Body of pancreas (tissue), 4 donors: ENCODE results near the gene OR2V1. TPM values are rescaled to one million over a fixed set of nuclear protein-coding genes. Genes with fewer than 3 reads are reported as not detected.
"Not testable (repeated sequence)": the region's sequence is repeated elsewhere in the genome, so short reads cannot be mapped to it uniquely, and the experiment has no call there.

Experiments used
- ATAC-seq: fragments of 150-250 bp; one replicate; pipeline ENCODE4 v1.9.1; 2016
- DNase-seq, 4 donors: peaks; one replicate each; pipeline ENCODE4 v3.0.0-alpha.2; 2019
- H3K27ac ChIP-seq, 4 donors: fragments of 200-600 bp; sonication (generic); 1 replicate in 3 of 4; 2 replicates in 1 of 4; pipeline versions ENCODE4 v1.5.1 to v1.6.1; 2016 to 2019; ENCODE audit warnings: mild to moderate bottlenecking in 1 of 4, mixed read lengths in 1 of 4, moderate library complexity in 1 of 4
- H3K27me3 ChIP-seq, 2 donors: fragments of 200-600 bp; sonication (generic); one replicate each; pipeline ENCODE4 v1.6.0; 2016; ENCODE audit warnings: mild to moderate bottlenecking in 1 of 2
- H3K36me3 ChIP-seq, 2 donors: fragments of 200-600 bp; sonication (generic); replicated peaks in 1 of 2; 2 replicates each; pipeline ENCODE4 v1.5.1; 2016; ENCODE audit warnings: low read depth in 2 of 2; ENCODE audit not compliant: insufficient read depth in 1 of 2
- H3K4me1 ChIP-seq: fragments of 200-600 bp; sonication (generic); one replicate; pipeline ENCODE4 v1.6.0; 2016
- H3K4me3 ChIP-seq, 2 donors: fragments of 200-600 bp; sonication (generic); 1 replicate in 1 of 2; 2 replicates in 1 of 2; pipeline ENCODE4 v1.5.1; 2016 to 2019
- H3K9me3 ChIP-seq, 3 donors: fragments of 200-600 bp; sonication (generic); 1 replicate in 2 of 3; 2 replicates in 1 of 3; pipeline ENCODE4 v1.5.1; 2016
- POLR2A ChIP-seq, 3 donors: fragments of 450-650 bp; IDR thresholded peaks; one replicate each; pipeline ENCODE4 v1.6.1; 2016; ENCODE audit warnings: antibody characterized with exemption in 3 of 3, mild to moderate bottlenecking in 2 of 3
- WGBS, 2 donors: methylation state at CpG; one replicate each; pipeline ENCODE4 v1.1.5; 2017; 5-methylcytosine and 5-hydroxymethylcytosine counted together
- intact Hi-C: fragments of 100-400 bp; cut with DNase I; formaldehyde crosslinking; loops from one replicate; pipeline ENCODE4 v1.15.1; 2023
- total RNA-seq, 2 donors: library from RNA; depleted of rRNA; stranded (reverse); fragments of >200 nt; gene quantifications; one replicate each; pipeline ENCODE4 v1.1.0, GENCODE V29; 2016
- TF ChIP-seq, protein P1 (sequence below), 7 experiments: fragments of 450-650 bp in 4 of 7; fragments of 200-600 bp in 3 of 7; sonication (generic) in 3 of 7; IDR thresholded peaks; one replicate each; pipeline ENCODE4 v1.5.1; 2016 to 2019; ENCODE audit warnings: antibody characterized with exemption in 7 of 7

The OR2V1 gene
- total RNA-seq, 2 donors from 2014 or later, result not detected

DNA sequence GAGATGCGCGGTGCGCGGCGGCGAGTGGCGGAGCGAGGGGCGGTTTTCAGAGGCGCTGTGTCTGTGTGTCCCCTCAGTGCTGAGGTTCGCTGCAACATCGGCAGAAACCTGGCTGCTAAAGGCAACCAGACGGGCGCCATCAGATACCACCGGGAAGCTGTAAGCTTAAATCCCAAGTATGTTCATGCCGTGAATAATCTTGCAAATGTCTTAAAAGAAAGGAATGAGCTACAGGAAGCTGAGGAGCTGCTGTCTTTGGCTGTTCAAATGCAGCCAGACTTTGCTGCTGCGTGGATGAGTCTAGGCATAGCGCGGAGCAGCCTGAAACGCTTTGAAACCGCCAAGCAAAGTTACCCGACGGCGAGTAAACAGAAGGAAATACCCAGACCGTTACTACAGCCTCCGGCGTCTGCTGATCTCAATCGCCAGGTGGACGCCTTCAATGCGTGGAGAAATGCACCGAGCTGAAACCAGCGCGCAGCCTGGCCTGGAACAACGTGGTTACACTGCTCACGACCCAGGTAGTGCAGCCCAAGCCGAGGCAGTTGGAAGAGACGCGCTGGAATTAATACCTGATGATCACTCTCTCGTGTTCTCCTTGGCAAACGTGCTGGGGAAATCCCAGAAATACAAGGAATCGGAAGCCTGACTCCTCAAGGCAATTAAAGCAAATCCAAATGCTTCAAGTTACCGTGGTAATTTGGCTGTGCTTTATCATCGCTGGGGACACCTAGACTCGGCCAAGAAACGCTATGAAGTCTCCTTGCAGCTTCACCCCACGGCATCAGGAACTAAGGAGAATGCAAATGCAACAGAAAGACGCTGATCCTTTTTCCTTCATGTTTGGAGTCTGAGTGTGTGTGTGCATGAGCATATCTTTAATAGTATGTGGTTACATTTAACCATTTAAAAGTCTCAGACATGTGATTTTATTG is 15.9 kb downstream of the OR2V1 start:
- peak; percentile 40 for ATAC-seq
- Histone ChIP-seq H3K9me3 (no peaks in the 10 kb centered on the region), H3K4me3 (no peak overlapping the region), H3K4me1 (no peaks in the 10 kb centered on the region), H3K27me3 (peaks cover 0 to 14% of the 10 kb centered on the region in 2 donors), H3K27ac (no peak overlapping the region), H3K36me3 (no peaks in the 10 kb centered on the region)
- DNase-seq, result peak in 1 of 4 donors; percentile 21
- WGBS, 2 donors, result 6 to 8% methylated on average over 22 to 47 of the region's 47 CpGs
- TF ChIP-seq POLR2A (IDR thresholded peaks at IDR 0.05), result no peak
- TF ChIP-seq, protein P1, sequence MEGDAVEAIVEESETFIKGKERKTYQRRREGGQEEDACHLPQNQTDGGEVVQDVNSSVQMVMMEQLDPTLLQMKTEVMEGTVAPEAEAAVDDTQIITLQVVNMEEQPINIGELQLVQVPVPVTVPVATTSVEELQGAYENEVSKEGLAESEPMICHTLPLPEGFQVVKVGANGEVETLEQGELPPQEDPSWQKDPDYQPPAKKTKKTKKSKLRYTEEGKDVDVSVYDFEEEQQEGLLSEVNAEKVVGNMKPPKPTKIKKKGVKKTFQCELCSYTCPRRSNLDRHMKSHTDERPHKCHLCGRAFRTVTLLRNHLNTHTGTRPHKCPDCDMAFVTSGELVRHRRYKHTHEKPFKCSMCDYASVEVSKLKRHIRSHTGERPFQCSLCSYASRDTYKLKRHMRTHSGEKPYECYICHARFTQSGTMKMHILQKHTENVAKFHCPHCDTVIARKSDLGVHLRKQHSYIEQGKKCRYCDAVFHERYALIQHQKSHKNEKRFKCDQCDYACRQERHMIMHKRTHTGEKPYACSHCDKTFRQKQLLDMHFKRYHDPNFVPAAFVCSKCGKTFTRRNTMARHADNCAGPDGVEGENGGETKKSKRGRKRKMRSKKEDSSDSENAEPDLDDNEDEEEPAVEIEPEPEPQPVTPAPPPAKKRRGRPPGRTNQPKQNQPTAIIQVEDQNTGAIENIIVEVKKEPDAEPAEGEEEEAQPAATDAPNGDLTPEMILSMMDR (IDR thresholded peaks at IDR 0.05), result no peak
- intact Hi-C loops, result no loop called here

DNA sequence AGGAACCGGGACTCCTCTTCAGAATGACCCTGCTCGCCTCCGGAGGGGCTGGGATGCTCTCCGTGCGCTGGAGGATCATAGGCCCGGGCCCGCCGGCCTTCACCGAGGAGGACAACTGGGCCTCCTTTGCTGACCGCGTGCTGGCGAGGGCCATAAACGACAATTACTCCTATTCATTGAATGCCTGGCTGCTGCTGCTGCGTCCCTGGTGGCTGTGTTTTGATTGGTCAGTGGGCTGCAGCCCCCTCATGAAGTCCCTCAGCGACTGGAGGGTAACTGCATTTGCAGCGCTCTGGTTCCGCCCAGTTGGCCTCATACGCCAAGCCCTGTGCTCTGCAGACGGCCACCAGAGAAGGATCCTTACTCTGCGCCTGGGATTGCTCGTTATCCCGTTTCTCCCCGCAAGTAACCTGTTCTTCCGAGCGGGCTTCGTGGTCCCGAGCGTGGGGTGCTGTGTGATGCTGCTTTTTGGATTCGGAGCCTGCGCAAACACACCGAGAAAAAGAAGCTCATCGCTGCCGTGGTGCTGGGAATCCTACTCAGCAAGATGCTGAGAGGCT is 16.6 kb downstream of the OR2V1 start:
- H3K4me3 ChIP-seq, result no peak overlapping the region
- DNase-seq, result no peak
- ATAC-seq, result no peak
- no peak overlapping the region for H3K27ac ChIP-seq
- TF ChIP-seq, protein P1 (IDR thresholded peaks at IDR 0.05), result no peak
- TF ChIP-seq POLR2A (IDR thresholded peaks at IDR 0.05), result no peak
- H3K9me3 ChIP-seq, result no peaks in the 10 kb centered on the region
- WGBS, 2 donors, result 33 to 62% methylated on average over 15 to 33 of the region's 33 CpGs
- intact Hi-C loops, result no loop called here
- no peaks in the 10 kb centered on the region for H3K36me3 ChIP-seq
- H3K4me1 ChIP-seq, result no peaks in the 10 kb centered on the region
- peaks cover 0 to 14% of the 10 kb centered on the region in 2 donors for H3K27me3 ChIP-seq

GRCh38 chr5:181113572-181113971 is 17.4 kb downstream of the OR2V1 start:
- H3K27ac ChIP-seq, H3K4me3 ChIP-seq, DNase-seq, H3K9me3 ChIP-seq, H3K4me1 ChIP-seq, intact Hi-C loops, H3K36me3 ChIP-seq, ATAC-seq: not testable (repeated sequence)
- 66 to 77% methylated on average over 6 to 11 of the region's 13 CpGs for WGBS, 2 donors
- H3K27me3 ChIP-seq, result peaks cover 0 to 14% of the 10 kb centered on the region in 2 donors

DNA sequence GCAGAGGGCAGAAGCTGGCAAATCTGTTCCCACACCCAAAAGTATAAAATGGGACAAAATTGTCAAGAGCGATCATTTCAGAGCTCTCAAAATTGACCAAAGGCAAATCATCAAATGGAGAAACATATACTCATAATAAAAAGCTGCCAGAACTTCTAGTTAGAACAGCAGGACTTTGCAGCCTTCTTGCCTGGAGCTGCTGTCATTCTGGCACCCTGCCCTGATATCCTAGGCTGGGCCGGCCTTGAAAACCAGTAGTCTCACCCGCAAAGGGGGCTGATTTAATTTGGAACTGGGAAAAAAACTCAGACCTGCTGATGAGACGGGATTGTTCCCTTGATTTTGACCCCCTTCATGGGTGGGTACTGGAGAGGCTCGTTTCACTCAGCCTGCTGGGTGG is 18.5 kb downstream of the OR2V1 start:
- 44 to 55% methylated on average over 5 of the region's 5 CpGs for WGBS, 2 donors
- H3K27me3 ChIP-seq, result peaks cover 0 to 14% of the 10 kb centered on the region in 2 donors
- no peak for ATAC-seq

DNA sequence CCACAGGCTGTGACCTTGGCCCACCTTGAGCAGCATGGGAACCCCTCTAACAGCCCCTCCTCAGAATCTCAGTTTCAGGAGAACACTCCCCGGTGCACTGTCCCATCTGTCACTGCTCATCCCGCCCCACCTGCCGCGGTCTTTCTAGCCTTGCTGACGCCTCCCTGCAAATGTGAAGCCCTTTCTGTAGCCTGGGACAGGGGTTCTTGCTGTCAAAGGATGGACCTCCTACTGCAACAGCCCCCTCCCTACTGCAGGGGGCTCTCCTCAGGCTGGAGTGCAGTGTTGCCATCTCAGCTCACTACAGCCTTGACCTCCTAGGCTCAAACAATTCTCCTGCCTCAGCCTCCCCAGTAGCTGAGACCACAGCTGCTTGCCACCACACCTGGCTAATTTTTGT is 20.0 kb downstream of the OR2V1 start:
- Histone ChIP-seq H3K9me3 (no peaks in the 10 kb centered on the region), H3K4me3 (no peak overlapping the region), H3K36me3 (no peaks in the 10 kb centered on the region), H3K4me1 (no peaks in the 10 kb centered on the region), H3K27ac (no peak overlapping the region), H3K27me3 (peaks cover 0 to 19% of the 10 kb centered on the region in 2 donors)
- no peak for TF ChIP-seq POLR2A (IDR thresholded peaks at IDR 0.05)
- TF ChIP-seq, protein P1 (IDR thresholded peaks at IDR 0.05), result no peak
- no peak for ATAC-seq
- WGBS, 2 donors, result 69 to 83% methylated on average over 4 to 5 of the region's 5 CpGs
- no peak for DNase-seq
- intact Hi-C loops, result no loop called here

More for the DNA sequence above, 18.5 kb downstream of the OR2V1 start:
- Histone ChIP-seq H3K4me3 (no peak overlapping the region), H3K36me3 (no peaks in the 10 kb centered on the region), H3K4me1 (no peaks in the 10 kb centered on the region), H3K27ac (no peak overlapping the region), H3K9me3 (no peaks in the 10 kb centered on the region)
- intact Hi-C loops, result no loop called here
- DNase-seq, result no peak
- TF ChIP-seq POLR2A (IDR thresholded peaks at IDR 0.05), result no peak
- TF ChIP-seq, protein P1 (IDR thresholded peaks at IDR 0.05), result no peak
